Right atrium auricular region (tissue), 2 donors: ENCODE measurements around the gene ICAM1. TPM values are rescaled to one million over a fixed set of nuclear protein-coding genes. Genes with fewer than 3 reads are reported as not detected.
A peak's percentile ranks its signal among the peaks of the same experiment; 100 is the strongest.

Experiments used
- DNase-seq: peaks from one replicate; pipeline ENCODE4 v3.0.0-alpha.2; 2019; ENCODE audit warnings: low spot score
- H3K27ac ChIP-seq, 2 donors: fragments of 200-600 bp; sonication (generic); 1 replicate in 1 of 2; 2 replicates in 1 of 2; pipeline ENCODE4 v1.5.1; 2016 to 2019
- H3K27me3 ChIP-seq, 2 donors: fragments of 200-600 bp; sonication (generic); one replicate each; pipeline versions ENCODE4 v1.5.1 to v1.6.0; 2017 to 2019
- H3K36me3 ChIP-seq: fragments of 200-600 bp; sonication (generic); one replicate; pipeline ENCODE4 v1.5.1; 2016
- H3K4me1 ChIP-seq, 2 donors: fragments of 200-600 bp; sonication (generic); one replicate each; pipeline versions ENCODE4 v1.5.1 to v1.6.0; 2017 to 2019
- H3K4me3 ChIP-seq, 2 donors: fragments of 200-600 bp; sonication (generic); 1 replicate in 1 of 2; 2 replicates in 1 of 2; pipeline ENCODE4 v1.5.1; 2017 to 2019; ENCODE audit warnings: mild to moderate bottlenecking in 1 of 2, moderate library complexity in 1 of 2
- H3K9me3 ChIP-seq, 2 donors: fragments of 200-600 bp; sonication (generic); one replicate each; pipeline ENCODE4 v1.5.1; 2019
- microRNA-seq, 2 donors: library from miRNA; unstranded; fragments of <30 nt; microRNA quantifications; one replicate each; pipeline ENCODE4, GENCODE V29; 2016 to 2017; ENCODE audit warnings: borderline number of aligned reads in 2 of 2, borderline replicate concordance in 1 of 2
- total RNA-seq, 2 donors: library from RNA; depleted of rRNA; stranded (reverse); fragments of >200 nt; gene quantifications; one replicate each; pipeline ENCODE4 v1.1.0, GENCODE V29; 2016
- TF ChIP-seq, protein P1 (sequence below), 2 donors: fragments of 200-600 bp; sonication (generic); IDR thresholded peaks; one replicate each; pipeline ENCODE4 v1.5.1; 2019; ENCODE audit warnings: antibody characterized with exemption in 2 of 2

ICAM1 gene
- total RNA-seq, 2 donors from 2014 or later: 15.2 to 24.4 TPM

DNA sequence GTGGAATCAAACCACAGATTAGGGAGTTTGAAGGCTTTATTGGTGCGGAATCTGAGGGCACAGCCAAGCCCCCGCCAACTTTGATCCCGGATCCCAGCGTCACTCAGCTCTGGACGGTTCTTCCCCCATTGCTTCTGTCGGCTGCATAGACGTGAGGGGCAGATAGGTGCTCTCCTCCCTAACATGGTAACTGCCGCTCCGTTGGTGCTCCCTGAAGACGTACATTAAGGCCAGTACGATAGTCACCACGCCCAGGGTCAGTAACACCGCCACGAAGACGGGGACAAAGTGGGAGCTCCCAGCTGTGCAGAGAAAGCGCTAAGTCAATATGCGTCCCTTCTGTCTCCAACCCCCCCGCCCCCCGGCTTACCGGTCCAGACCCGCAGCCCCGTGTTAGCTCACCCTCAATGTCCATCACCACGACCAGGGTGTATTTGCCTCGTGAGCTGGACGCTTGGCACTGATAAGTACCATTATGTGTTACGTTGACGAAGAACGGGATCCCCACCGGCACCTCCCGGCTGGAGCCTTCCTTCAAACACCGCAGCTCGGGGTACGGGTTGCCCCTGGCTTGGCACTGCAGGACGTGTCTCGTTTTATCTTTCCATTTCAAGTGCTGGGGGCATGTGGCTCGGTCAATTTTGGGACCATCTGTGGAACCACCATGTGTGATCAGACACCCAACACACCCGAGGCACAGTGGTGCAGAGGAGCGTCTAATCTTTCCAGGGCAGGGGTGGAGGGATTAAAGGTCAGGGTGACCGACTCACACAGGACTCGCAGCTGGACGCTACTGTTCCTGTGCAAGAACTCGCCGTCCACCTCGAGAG, 63.1 kb downstream of the ICAM1 start:
- Histone ChIP-seq H3K27me3 (no peaks in the 10 kb centered on the region), H3K4me3 (peak overlapping the region; percentile 45 to 74), H3K36me3 (peaks cover 16% of the 10 kb centered on the region), H3K9me3 (no peaks in the 10 kb centered on the region), H3K4me1 (peaks cover 0 to 36% of the 10 kb centered on the region in 2 donors), H3K27ac (peak overlapping the region; percentile 89 to 93)
- TF ChIP-seq, protein P1, sequence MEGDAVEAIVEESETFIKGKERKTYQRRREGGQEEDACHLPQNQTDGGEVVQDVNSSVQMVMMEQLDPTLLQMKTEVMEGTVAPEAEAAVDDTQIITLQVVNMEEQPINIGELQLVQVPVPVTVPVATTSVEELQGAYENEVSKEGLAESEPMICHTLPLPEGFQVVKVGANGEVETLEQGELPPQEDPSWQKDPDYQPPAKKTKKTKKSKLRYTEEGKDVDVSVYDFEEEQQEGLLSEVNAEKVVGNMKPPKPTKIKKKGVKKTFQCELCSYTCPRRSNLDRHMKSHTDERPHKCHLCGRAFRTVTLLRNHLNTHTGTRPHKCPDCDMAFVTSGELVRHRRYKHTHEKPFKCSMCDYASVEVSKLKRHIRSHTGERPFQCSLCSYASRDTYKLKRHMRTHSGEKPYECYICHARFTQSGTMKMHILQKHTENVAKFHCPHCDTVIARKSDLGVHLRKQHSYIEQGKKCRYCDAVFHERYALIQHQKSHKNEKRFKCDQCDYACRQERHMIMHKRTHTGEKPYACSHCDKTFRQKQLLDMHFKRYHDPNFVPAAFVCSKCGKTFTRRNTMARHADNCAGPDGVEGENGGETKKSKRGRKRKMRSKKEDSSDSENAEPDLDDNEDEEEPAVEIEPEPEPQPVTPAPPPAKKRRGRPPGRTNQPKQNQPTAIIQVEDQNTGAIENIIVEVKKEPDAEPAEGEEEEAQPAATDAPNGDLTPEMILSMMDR (IDR thresholded peaks at IDR 0.05): no peak
- DNase-seq: no peak

DNA sequence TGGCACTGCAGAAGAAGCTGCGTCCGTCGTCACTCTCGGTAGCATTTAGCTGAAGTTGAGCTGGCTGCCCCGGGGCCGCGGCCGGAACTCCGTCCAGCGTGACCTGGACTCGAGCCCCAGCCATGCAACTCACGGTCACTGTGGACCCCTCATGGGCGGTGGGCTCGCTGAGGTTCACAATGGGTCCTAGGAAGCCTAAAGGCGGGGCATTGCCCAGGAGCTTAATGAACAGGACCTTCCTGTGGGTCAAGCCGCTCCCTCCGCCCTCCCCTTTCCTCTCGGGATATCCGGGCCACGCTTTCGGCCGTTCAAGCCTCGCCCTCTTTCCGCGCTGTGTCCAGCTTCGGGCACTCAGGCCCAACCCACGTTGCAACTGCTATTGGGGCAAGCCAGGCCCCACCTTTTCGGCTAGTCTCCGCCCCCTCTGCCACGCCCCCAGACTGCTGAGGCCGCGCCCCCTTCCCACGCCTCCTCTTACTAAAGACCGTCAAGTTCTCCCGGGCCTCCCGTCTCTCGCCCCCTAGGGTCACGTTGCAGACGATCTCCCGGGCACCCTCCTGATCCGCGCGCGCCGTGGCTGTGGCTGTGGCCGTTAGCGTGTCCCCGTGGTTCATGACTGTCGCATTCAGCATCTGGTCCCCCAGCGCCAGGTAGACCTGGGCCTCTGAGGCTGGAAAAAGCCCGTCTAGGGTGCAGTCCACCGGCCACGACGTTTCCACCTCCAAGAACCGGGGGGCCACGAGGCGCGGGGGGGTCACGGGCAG, 63.9 kb downstream of the ICAM1 start:
- H3K36me3 ChIP-seq: peaks cover 8% of the 10 kb centered on the region
- peak; percentile 97 for DNase-seq
- TF ChIP-seq, protein P1 (IDR thresholded peaks at IDR 0.05): no peak

DNA sequence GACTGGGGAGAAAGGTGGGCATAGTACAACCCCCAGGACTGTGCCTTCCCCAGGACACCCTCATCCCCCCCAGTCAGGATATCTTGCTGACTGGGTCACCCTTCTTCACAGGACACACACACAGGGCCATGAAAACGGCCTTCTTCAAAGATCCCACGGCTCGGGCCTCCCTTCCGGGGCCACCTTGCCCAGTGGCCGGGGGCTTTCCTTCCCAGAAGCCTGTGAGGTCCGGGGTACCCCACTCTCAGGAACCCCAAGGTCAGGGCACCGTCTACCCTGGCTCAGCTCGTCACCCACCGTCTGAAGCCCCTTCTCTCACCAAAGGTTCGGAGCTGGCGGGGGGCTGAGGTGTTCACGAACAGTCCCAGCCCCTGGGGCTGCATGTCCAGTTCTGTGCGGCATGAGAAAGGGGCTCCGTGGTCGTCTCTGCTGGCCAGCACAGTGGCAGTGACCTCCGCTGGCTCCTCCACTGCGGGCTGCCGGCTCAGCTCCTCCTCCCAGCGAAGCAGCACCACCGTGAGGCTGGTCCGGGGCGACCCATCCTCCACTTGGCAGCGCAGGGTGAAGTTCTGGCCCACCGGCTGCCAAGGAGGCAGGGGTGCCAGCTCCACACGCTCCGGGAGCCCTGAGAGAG, 64.5 kb downstream of the ICAM1 start:
- no peak for DNase-seq
- Histone ChIP-seq H3K9me3 (no peaks in the 10 kb centered on the region), H3K27me3 (no peaks in the 10 kb centered on the region), H3K36me3 (peaks cover 1% of the 10 kb centered on the region), H3K27ac (peak overlapping the region; percentile 89 to 93), H3K4me1 (peaks cover 0 to 36% of the 10 kb centered on the region in 2 donors), H3K4me3 (peak overlapping the region in 1 of 2 donors; percentile 74)
- TF ChIP-seq, protein P1 (IDR thresholded peaks at IDR 0.05): no peak

More for the DNA sequence above, 63.9 kb downstream of the ICAM1 start:
- Histone ChIP-seq H3K27me3 (no peaks in the 10 kb centered on the region), H3K4me3 (peak overlapping the region; percentile 45 to 74), H3K27ac (peak overlapping the region; percentile 89 to 93), H3K4me1 (peaks cover 0 to 36% of the 10 kb centered on the region in 2 donors), H3K9me3 (no peaks in the 10 kb centered on the region)

Small RNA genes within 50 kb of the gene (microRNA-seq; reads per million reads assigned to microRNA genes)
- 0 reads per million in 2 donors for gene MIR4322

Other genes with a start within 250 kb of the ICAM1 start
- 10 to 100 TPM; 11.6 to 16.8 TPM for gene SHFL, start 184.8 kb upstream of the ICAM1 start, total RNA-seq
- under 1 TPM in 1 of 2 donors, not detected in 1; 0.31 TPM for gene ANGPTL6, start 168.4 kb upstream of the ICAM1 start, total RNA-seq
- gene PPAN, start 164.8 kb upstream of the ICAM1 start, total RNA-seq: 10 to 100 TPM; 12.7 to 23.2 TPM
- 1 to 10 TPM in 1 of 2 donors, under 1 TPM in 1; 0.30 to 3.9 TPM for gene P2RY11, start 159.4 kb upstream of the ICAM1 start, total RNA-seq
- 100 to 1,000 TPM; 163 to 240 TPM for gene EIF3G, start 151.2 kb upstream of the ICAM1 start, total RNA-seq
- 10 to 100 TPM; 17.2 to 27.7 TPM for gene DNMT1, start 76.2 kb upstream of the ICAM1 start, total RNA-seq
- 10 to 100 TPM in 1 of 2 donors, 1 to 10 TPM in 1; 4.3 to 14.7 TPM for gene S1PR2, start 39.8 kb upstream of the ICAM1 start, total RNA-seq
- 10 to 100 TPM; 75.9 to 86.3 TPM for gene MRPL4, start 18.9 kb upstream of the ICAM1 start, total RNA-seq
- gene ICAM4, start 15.8 kb downstream of the ICAM1 start, total RNA-seq: under 1 TPM in 1 of 2 donors, not detected in 1; 0.55 TPM
- gene ICAM5, start 18.8 kb downstream of the ICAM1 start, total RNA-seq: 1 to 10 TPM in 1 of 2 donors, under 1 TPM in 1; 0.22 to 1.7 TPM
- gene ZGLP1, start 38.7 kb downstream of the ICAM1 start, total RNA-seq: under 1 TPM in 1 of 2 donors, not detected in 1; 0.90 TPM
- 10 to 100 TPM; 12.5 to 20.4 TPM for gene FDX2, start 44.9 kb downstream of the ICAM1 start, total RNA-seq
- gene RAVER1, start 62.4 kb downstream of the ICAM1 start, total RNA-seq: 10 to 100 TPM; 14.8 to 24.8 TPM
- gene ICAM3, start 68.5 kb downstream of the ICAM1 start, total RNA-seq: 1 to 10 TPM; 5.3 to 7.1 TPM
- 10 to 100 TPM; 31.7 to 58.8 TPM for gene TYK2, start 109.5 kb downstream of the ICAM1 start, total RNA-seq
- gene CDC37, start 132.4 kb downstream of the ICAM1 start, total RNA-seq: 100 to 1,000 TPM; 130 to 131 TPM
- 1 to 10 TPM; 9.4 to 9.9 TPM for gene PDE4A, start 149.4 kb downstream of the ICAM1 start, total RNA-seq
- gene KEAP1, start 232.2 kb downstream of the ICAM1 start, total RNA-seq: 10 to 100 TPM; 52.1 to 64.9 TPM
- gene S1PR5, start 246.3 kb downstream of the ICAM1 start, total RNA-seq: under 1 TPM; 0.12 to 0.59 TPM